GM18507 (cell line): ENCODE measurements around the gene NCF2.

Source experiments
- DNase-seq: peaks from one replicate; pipeline ENCODE4 v3.0.0; 2011; ENCODE audit warnings: low read depth; ENCODE audit not compliant: insufficient read length; ENCODE audit errors: extremely low spot score
- FAIRE-seq: peaks from 2 replicates; lab custom pipeline; 2011; peaks lifted over from hg19 to GRCh38; lab: Jason Lieb, UNC

The NCF2 gene

GRCh38 chr1:183566026-183566425 is 24.2 kb downstream of the NCF2 start:
- no peak for FAIRE-seq
- no peak for DNase-seq

DNA sequence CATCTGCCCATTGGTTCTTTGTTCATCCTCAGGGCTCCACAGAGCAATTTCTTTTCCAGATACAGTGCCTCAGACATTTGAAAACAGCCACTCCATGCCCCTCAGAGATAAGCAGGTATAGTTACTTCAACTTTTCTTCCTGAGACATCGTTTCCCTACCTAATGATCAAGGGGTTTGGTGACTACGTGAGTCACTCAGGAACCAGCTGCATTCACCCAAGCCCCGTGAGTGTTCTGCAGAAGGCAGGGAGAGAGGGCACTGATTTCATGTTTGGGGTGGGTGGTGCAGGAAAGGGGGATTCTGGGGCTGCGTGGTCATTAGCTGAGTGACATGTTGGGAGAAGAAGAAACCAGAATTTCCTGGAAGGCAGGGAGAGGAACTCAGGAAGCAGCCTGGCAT is 25.0 kb downstream of the NCF2 start:
- FAIRE-seq (no peak), DNase-seq (no peak)

DNA sequence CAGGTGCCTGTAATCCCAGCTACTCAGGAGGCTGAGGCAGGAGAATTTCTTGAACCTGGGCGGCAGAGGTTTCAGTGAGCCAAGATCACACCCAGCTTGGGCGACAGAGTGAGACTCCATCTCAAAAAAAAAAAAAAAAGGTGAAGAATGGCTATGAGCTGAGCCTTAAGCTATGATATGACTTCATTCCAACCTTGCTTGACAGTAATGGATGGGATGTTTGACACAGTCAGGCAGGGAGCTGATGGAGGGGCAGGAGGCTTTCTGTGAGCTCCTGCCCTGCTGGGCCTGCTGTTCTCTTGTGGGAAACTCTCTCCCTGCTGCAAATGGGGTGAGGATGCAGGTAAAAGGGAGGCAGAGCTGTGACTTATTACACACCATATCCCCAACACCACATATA is 27.6 kb downstream of the NCF2 start:
- DNase-seq (no peak), FAIRE-seq (no peak)

GRCh38 chr1:183559061-183559460 is 31.2 kb downstream of the NCF2 start:
- DNase-seq, result no peak
- no peak for FAIRE-seq

DNA sequence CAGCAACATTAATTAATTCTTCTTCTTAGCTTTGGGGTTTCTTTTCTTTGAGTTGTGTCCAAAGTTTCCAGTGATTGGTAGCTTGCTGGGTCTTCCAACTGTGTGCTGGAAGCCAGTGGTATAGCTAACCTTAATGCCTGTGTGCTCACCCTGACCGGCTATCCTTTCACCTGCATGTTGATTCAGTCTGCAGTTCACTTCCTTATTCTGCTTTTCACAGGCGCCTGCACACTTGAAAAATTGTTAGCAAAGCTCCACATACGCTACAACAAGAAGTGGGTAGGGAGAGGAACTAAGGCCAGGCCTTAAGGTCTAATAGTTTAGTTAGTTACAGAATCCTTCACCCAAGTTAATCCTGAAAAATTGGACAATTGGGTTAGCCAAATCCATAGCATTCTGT is 35.7 kb downstream of the NCF2 start:
- no peak for FAIRE-seq
- DNase-seq, result no peak

DNA sequence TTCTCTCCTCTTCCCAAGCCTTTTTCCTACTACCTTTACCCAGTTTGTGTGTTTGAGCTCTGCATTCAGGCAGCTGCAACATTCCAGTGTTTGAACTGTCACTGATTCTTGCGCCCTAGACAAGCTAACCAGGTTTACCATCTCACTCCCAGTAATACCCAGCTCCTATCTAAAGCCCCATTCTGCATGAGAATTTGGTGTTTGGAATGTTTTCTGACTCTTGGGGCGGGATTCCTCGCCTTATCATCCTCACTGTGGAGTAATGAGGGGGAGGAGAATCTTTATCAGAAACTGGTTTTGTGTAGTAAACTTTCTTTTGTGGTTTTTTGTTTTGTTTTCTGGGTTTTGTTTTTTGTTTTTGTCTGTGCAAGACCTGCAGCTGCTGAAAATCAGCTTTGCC is 36.5 kb downstream of the NCF2 start:
- FAIRE-seq, result no peak
- no peak for DNase-seq

- no peak for FAIRE-seq
- no peak for DNase-seq
These were observed 36.9 kb downstream of the NCF2 start for GRCh38 chr1:183553331-183553730.

GRCh38 chr1:183552891-183553290 is 37.4 kb downstream of the NCF2 start:
- FAIRE-seq (no peak), DNase-seq (no peak)

- DNase-seq (no peak), FAIRE-seq (no peak)
These were observed 37.8 kb downstream of the NCF2 start for GRCh38 chr1:183552441-183552840.

DNA sequence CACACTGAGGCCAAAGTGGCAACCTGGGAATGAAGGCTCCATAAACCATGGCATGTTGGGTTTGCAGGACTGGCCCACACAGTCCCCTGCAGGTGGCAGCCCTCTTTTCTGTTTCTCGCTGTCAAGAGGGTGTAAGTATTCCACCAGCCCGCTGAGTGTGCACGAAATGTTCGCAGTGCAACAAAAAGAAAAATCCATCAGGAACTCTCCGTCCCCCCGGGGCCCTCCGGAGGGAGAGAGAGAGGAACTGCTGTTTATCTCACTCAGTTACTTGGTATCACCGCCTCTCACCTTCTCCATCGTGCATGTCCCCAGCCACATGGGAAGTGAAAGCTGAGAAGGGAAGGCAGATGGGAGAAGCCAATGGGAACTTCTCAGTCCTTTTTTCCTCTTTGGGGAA is 38.3 kb downstream of the NCF2 start:
- FAIRE-seq, result no peak
- no peak for DNase-seq

GRCh38 chr1:183550915-183551314 is 39.3 kb downstream of the NCF2 start:
- no peak for DNase-seq

GRCh38 chr1:183548116-183548515 is 42.1 kb downstream of the NCF2 start:
- DNase-seq, result no peak
- FAIRE-seq, result no peak

More at GRCh38 chr1:183550915-183551314, 39.3 kb downstream of the NCF2 start:
- no peak for FAIRE-seq

GRCh38 chr1:183546427-183546826 is 43.8 kb downstream of the NCF2 start:
- FAIRE-seq, result no peak
- DNase-seq, result no peak

DNA sequence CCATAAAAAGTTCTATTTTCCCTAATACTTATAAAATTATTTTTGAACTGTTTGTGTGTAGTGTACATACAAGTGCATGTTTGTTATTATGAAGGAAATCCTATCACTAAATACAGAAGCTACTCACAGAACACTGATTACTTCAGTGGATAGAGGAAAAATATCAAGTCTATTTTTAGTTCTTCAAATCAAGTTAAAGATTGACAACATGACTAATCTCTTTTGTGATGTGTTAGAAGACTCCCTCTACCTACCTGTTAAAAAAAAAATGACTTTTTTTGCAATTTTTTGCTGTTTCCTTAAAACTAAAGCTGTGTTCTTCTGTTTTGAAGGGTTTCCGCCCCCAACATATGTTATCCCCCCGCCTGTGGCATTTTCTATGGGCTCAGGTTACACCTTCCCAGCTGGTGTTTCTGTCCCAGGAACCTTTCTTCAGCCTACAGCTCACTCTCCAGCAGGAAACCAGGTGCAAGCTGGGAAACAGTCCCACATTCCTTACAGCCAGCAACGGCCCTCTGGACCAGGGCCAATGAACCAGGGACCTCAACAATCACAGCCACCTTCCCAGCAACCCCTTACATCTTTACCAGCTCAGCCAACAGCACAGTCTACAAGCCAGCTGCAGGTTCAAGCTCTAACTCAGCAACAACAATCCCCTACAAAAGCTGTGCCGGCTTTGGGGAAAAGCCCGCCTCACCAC is 45.5 kb downstream of the NCF2 start:
- DNase-seq, result no peak
- FAIRE-seq, result no peak

- DNase-seq (no peak), FAIRE-seq (peak; percentile 77)
These were observed 46.5 kb downstream of the NCF2 start for GRCh38 chr1:183543619-183544204.

DNA sequence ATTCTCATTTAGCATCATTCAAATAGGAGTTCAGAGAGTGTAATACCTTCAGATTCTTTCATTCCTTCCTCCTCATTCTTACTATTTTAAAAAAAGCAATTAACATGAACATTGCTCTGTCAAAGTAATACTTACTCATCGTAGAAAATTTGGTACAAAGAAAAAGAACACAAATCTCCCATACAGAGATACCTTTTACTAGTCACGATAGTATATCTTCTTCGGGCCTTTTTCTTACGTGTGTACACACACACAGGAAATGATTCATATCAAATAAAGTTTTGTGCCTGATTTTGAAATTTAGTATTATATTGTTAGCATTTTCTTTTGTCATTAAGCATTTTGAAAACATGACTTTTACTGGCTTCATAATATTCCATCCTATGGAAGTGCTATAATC is 52.9 kb downstream of the NCF2 start:
- FAIRE-seq, result no peak
- DNase-seq, result no peak

GRCh38 chr1:183533617-183534174 is 56.6 kb downstream of the NCF2 start:
- DNase-seq, result no peak
- no peak for FAIRE-seq

GRCh38 chr1:183528577-183528976 is 61.7 kb downstream of the NCF2 start:
- FAIRE-seq (no peak), DNase-seq (no peak)

GRCh38 chr1:183522104-183522503 is 68.2 kb downstream of the NCF2 start:
- no peak for DNase-seq
- peak; percentile 54 for FAIRE-seq

- DNase-seq (no peak), FAIRE-seq (no peak)
These were observed 69.9 kb downstream of the NCF2 start for GRCh38 chr1:183520379-183520778.

- DNase-seq (no peak), FAIRE-seq (no peak)
These were observed 72.9 kb downstream of the NCF2 start for GRCh38 chr1:183517401-183517800.
